Naive thymus-derived CD4-positive, alpha-beta T cell (primary cell): Measurements from ENCODE around the gene HMGN3. TPM values are rescaled to one million over a fixed set of nuclear protein-coding genes. Genes with fewer than 3 reads are reported as not detected.
A peak's percentile ranks its signal among the peaks of the same experiment; 100 is the strongest.

Experiments
- ATAC-seq: fragments of 150-1000 bp; cut with Tn5 transposase; 2 replicates; pipeline ENCODE4 v1.10.0; 2021; ENCODE audit warnings: mild to moderate bottlenecking, moderate library complexity
- CTCF ChIA-PET: fragments of 350-600 bp; sonication (Branson Sonifier 250); formaldehyde crosslinking; loops from one replicate; lab custom pipeline; 2021; ENCODE audit warnings: antibody characterized with exemption; lab: Charles Lee
- POLR2A ChIA-PET: fragments of 350-600 bp; sonication (Branson Sonifier 250); formaldehyde crosslinking; loops from one replicate; lab custom pipeline; 2021; ENCODE audit warnings: antibody characterized with exemption, inconsistent platforms; lab: Charles Lee
- DNase-seq, 9 donors: peaks; one replicate each; pipeline versions ENCODE4 v3.0.0 to v3.0.0-alpha.2; 2020 to 2022; ENCODE audit warnings: mixed read lengths in 1 of 9
- H3K27ac ChIP-seq: one replicate; pipeline ENCODE4 v1.7.0; 2013; ENCODE audit warnings: mild to moderate bottlenecking, low read depth, low read length, moderate library complexity
- H3K27me3 ChIP-seq, 2 donors: one replicate each; pipeline ENCODE4 v1.7.0; 2013; ENCODE audit warnings: low read length in 2 of 2, mild to moderate bottlenecking in 2 of 2, moderate library complexity in 2 of 2; ENCODE audit not compliant: control insufficient read depth in 2 of 2, insufficient read depth in 2 of 2
- H3K36me3 ChIP-seq, 3 experiments: 1 replicate in 2 of 3; 2 replicates in 1 of 3; pipeline ENCODE4 v1.7.0; 2013; ENCODE audit warnings: low read length in 3 of 3, mild to moderate bottlenecking in 3 of 3, moderate library complexity in 1 of 3; ENCODE audit not compliant: insufficient read depth in 3 of 3, control insufficient read depth in 2 of 3
- H3K4me1 ChIP-seq, 2 donors: one replicate each; pipeline ENCODE4 v1.7.0; 2013; ENCODE audit warnings: low read length in 2 of 2, mild to moderate bottlenecking in 2 of 2, moderate library complexity in 1 of 2; ENCODE audit not compliant: control insufficient read depth in 2 of 2, insufficient read depth in 2 of 2
- H3K4me3 ChIP-seq: 2 replicates; pipeline ENCODE4 v1.7.0; 2013; ENCODE audit warnings: mild to moderate bottlenecking, low read length
- H3K9me3 ChIP-seq, 3 experiments: 1 replicate in 2 of 3; 2 replicates in 1 of 3; pipeline ENCODE4 v1.7.0; 2013; ENCODE audit warnings: low read length in 3 of 3; ENCODE audit not compliant: control insufficient read depth in 2 of 3
- H3K27ac Mint-ChIP-seq, 9 donors: one replicate each; pipeline ENCODE4 v1.8.0; 2020 to 2022; ENCODE audit warnings: mixed read lengths in 9 of 9, mild to moderate bottlenecking in 8 of 9, moderate library complexity in 5 of 9, inconsistent platforms in 2 of 9
- H3K27me3 Mint-ChIP-seq, 5 donors: one replicate each; pipeline ENCODE4 v1.8.0; 2021 to 2022; ENCODE audit warnings: mixed read lengths in 5 of 5, mild to moderate bottlenecking in 1 of 5
- H3K36me3 Mint-ChIP-seq, 5 donors: one replicate each; pipeline ENCODE4 v1.8.0; 2020 to 2022; ENCODE audit warnings: mixed read lengths in 5 of 5, mild to moderate bottlenecking in 3 of 5, inconsistent platforms in 1 of 5
- H3K4me1 Mint-ChIP-seq, 7 donors: one replicate each; pipeline ENCODE4 v1.8.0; 2020 to 2022; ENCODE audit warnings: mixed read lengths in 7 of 7, mild to moderate bottlenecking in 3 of 7, inconsistent platforms in 1 of 7
- H3K4me3 Mint-ChIP-seq, 10 donors: one replicate each; pipeline ENCODE4 v1.8.0; 2020 to 2022; ENCODE audit warnings: mild to moderate bottlenecking in 10 of 10, mixed read lengths in 10 of 10, moderate library complexity in 6 of 10, inconsistent platforms in 2 of 10
- H3K9me3 Mint-ChIP-seq, 11 donors: one replicate each; pipeline ENCODE4 v1.8.0; 2020 to 2022; ENCODE audit warnings: mixed read lengths in 11 of 11, mild to moderate bottlenecking in 4 of 11, inconsistent platforms in 1 of 11, moderate library complexity in 1 of 11
- intact Hi-C, 2 donors: fragments of 100-400 bp; cut with micrococcal nuclease; formaldehyde crosslinking; loops; one replicate each; pipeline ENCODE4 v1.15.1; 2023
- polyA plus RNA-seq, 2 donors: library from polyadenylated mRNA; unstranded; fragments of 300-500 nt; fragmentation: Illumina TruSeq; gene quantifications; one replicate each; pipeline ENCODE4 v1.2.3, GENCODE V29; 2021
- total RNA-seq, 6 experiments: library from RNA in 5 of 6; stranded (reverse) in 5 of 6; gene quantifications; 1 replicate in 5 of 6; 2 replicates in 1 of 6; pipeline ENCODE4 v1.2.3 and lab custom pipeline; 2021 to 2026

Gene HMGN3
- 10 to 100 TPM; 28.8 to 59.7 (median 45.5) TPM for total RNA-seq
- polyA plus RNA-seq: 100 to 1,000 TPM in 1 of 2 donors, 10 to 100 TPM in 1; 80.2 to 110 TPM
- total RNA-seq (lab: John Stamatoyannopoulos, UW): 26.0 reads per million, percentile 56 among the genes with 10 or more reads in this experiment

DNA sequence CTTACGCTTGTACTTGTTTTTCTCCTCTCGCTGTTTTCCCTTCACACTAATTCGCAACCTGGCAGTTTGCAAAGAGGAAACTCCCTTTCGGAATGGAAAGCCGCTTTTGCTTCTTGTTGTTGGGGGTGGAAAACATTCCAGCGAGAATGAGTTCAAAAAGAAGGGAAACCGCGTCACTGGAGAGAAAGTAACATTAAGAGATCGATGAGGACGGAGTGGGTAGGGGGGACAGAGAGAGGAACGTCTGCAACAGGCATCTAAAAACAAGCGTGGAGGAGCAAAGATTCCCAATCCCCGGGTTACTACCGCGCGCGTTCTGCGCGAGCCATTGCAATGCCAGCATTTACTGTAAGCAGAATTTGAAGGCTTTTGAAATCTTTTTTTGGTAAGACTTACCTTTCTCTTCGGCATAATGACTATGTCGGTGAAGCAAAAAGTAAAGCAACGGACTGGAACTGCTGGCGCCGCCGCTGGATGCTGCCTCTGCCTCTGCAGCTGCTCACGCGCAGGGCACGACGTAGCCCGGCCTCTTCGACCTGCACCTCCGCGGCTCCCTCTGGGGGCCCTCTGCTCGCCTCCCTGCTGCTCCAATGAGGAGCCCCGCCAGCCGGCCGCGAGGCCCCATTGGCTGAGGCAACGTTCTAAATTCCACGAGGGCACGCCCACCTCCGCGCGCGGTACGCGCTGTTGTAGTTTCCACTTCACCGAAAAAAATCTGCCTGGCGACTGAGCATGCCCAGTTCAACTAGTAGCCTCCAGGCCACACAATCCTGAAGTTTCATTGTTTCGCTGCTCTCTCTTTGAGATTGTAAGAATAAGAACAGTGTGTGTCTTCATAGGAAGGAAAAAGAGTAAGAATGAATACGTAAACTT is at the start of gene HMGN3:
HMGN3 (minus strand) TSS at position 533 of the 873 bp plus-strand sequence.
- peaks cover 0 to 3% (median 0%) of the 10 kb centered on the region in 11 donors for H3K9me3 Mint-ChIP-seq
- peak within 1 kb of the TSS; percentile 64 to 96 (median 90) for H3K27ac Mint-ChIP-seq
- peak within 1 kb of the TSS; percentile 92 to 100 (median 98) for H3K4me3 Mint-ChIP-seq
- H3K4me1 Mint-ChIP-seq: peaks cover 9 to 44% (median 30%) of the 10 kb centered on the region in 7 donors
- peak; percentile 85 to 94 (median 92) for DNase-seq
- peak within 1 kb of the TSS; percentile 62 for H3K27ac ChIP-seq
- no peaks in the 10 kb centered on the region for H3K9me3 ChIP-seq
- POLR2A ChIA-PET: interaction anchor here (1.6 kb wide), 1 partner anchor 156 kb away, joined by 7 read pairs; the partner anchor contains the start of gene PHIP
- H3K27me3 Mint-ChIP-seq: no peaks in the 10 kb centered on the region
- peaks cover 4 to 8% of the 10 kb centered on the region in 2 donors for H3K4me1 ChIP-seq
- ATAC-seq: peak; percentile 98
- intact Hi-C loops: loop anchor here (1.0 to 5.0 kb wide), 11 partner anchors 156 to 872 kb away; partner anchors contain the start of genes BCKDHB (in 2 of the 2), IRAK1BP1 (in 2 of the 2), PHIP (in 2 of the 2) and LCA5 (in 1 of the 2)
- peaks cover 0 to 4% (median 2%) of the 10 kb centered on the region in 5 donors for H3K36me3 Mint-ChIP-seq
- peak within 1 kb of the TSS; percentile 89 for H3K4me3 ChIP-seq
- H3K36me3 ChIP-seq: peaks cover 0 to 6% (median 0%) of the 10 kb centered on the region in 3 experiments
- H3K27me3 ChIP-seq: no peaks in the 10 kb centered on the region
- CTCF ChIA-PET: no interaction called here

- H3K4me1 Mint-ChIP-seq: no peaks in the 10 kb centered on the region
- Histone ChIP-seq H3K9me3 (no peaks in the 10 kb centered on the region), H3K4me3 (no peak overlapping the region), H3K4me1 (no peaks in the 10 kb centered on the region), H3K36me3 (no peaks in the 10 kb centered on the region), H3K27me3 (no peaks in the 10 kb centered on the region), H3K27ac (no peak overlapping the region)
- no peak for ATAC-seq
- no peak overlapping the region for H3K4me3 Mint-ChIP-seq
- H3K27ac Mint-ChIP-seq: no peak overlapping the region
- peaks cover 0 to 5% (median 0%) of the 10 kb centered on the region in 5 donors for H3K36me3 Mint-ChIP-seq
- DNase-seq: no peak
- CTCF ChIA-PET: no interaction called here
- intact Hi-C loops: no loop called here
- H3K27me3 Mint-ChIP-seq: peaks cover 0 to 45% (median 23%) of the 10 kb centered on the region in 5 donors
- POLR2A ChIA-PET: no interaction called here
- H3K9me3 Mint-ChIP-seq: peaks cover 0 to 32% (median 9%) of the 10 kb centered on the region in 11 donors
These were observed 46.3 kb upstream of the HMGN3 start for GRCh38 chr6:79280756-79281155.

GRCh38 chr6:79277109-79277508 is 42.6 kb upstream of the HMGN3 start:
- no peak overlapping the region for H3K4me3 Mint-ChIP-seq
- no peak overlapping the region for H3K27ac ChIP-seq
- no peaks in the 10 kb centered on the region for H3K4me1 Mint-ChIP-seq
- no peaks in the 10 kb centered on the region for H3K27me3 ChIP-seq
- intact Hi-C loops: no loop called here
- H3K4me1 ChIP-seq: no peaks in the 10 kb centered on the region
- H3K9me3 ChIP-seq: no peaks in the 10 kb centered on the region
- DNase-seq: no peak
- peaks cover 0 to 5% (median 0%) of the 10 kb centered on the region in 5 donors for H3K36me3 Mint-ChIP-seq
- ATAC-seq: no peak
- H3K9me3 Mint-ChIP-seq: peaks cover 0 to 29% (median 6%) of the 10 kb centered on the region in 11 donors
- H3K4me3 ChIP-seq: no peak overlapping the region
- H3K36me3 ChIP-seq: no peaks in the 10 kb centered on the region
- ChIA-PET POLR2A (no interaction called here), CTCF (no interaction called here)
- peaks cover 2 to 41% (median 18%) of the 10 kb centered on the region in 5 donors for H3K27me3 Mint-ChIP-seq
- no peak overlapping the region for H3K27ac Mint-ChIP-seq

DNA sequence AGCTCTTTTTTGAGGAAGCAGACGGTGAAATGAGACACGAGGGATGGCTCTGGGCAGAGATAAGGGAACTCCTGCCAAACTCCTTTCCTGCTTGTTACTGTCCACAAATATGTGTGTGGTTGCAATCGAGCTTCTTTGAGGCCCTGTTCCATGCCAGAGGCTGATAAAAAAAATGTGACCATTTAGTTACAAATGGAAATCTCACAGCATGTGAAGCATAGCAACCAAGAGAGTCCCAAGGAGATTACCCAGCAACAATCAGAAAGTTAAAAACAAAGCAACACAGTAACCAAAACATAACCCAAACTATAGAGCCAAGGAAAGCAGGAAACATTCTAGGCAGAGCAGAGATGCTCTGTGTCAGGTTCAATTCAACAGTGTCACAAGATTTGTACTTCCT is 35.4 kb upstream of the HMGN3 start:
- no peaks in the 10 kb centered on the region for H3K4me1 Mint-ChIP-seq
- DNase-seq (no peak), ATAC-seq (peak; percentile 27)
- Histone ChIP-seq H3K27me3 (no peaks in the 10 kb centered on the region), H3K27ac (no peak overlapping the region), H3K4me3 (no peak overlapping the region), H3K36me3 (no peaks in the 10 kb centered on the region), H3K4me1 (no peaks in the 10 kb centered on the region), H3K9me3 (no peaks in the 10 kb centered on the region)
- H3K27me3 Mint-ChIP-seq: peaks cover 6 to 41% (median 21%) of the 10 kb centered on the region in 5 donors
- POLR2A ChIA-PET: no interaction called here
- H3K4me3 Mint-ChIP-seq: no peak overlapping the region
- intact Hi-C loops: no loop called here
- peaks cover 0 to 6% (median 0%) of the 10 kb centered on the region in 11 donors for H3K9me3 Mint-ChIP-seq
- peaks cover 0 to 3% (median 0%) of the 10 kb centered on the region in 5 donors for H3K36me3 Mint-ChIP-seq
- no peak overlapping the region for H3K27ac Mint-ChIP-seq
- CTCF ChIA-PET: no interaction called here

DNA sequence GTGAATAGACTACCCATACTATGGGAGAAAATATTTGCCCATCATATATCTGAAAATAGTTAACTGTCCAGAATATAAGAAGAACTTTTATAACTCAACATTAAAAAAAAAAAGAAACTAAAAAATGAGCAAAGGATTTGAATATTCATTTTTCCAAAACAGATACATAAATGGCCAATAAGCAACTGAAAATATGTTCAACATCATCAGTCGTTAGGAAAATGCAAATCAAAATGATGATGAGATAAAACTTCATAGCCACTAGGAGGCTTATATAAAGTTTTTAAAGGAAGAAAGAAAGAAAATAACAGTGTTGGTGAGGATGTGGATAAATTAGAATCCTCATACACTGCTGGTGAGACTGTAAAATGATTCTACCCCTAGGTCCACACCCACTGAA is 32.6 kb upstream of the HMGN3 start:
- Histone ChIP-seq H3K27me3 (peaks cover 0 to 3% of the 10 kb centered on the region in 2 donors), H3K4me1 (no peaks in the 10 kb centered on the region), H3K4me3 (no peak overlapping the region), H3K9me3 (no peaks in the 10 kb centered on the region), H3K36me3 (no peaks in the 10 kb centered on the region), H3K27ac (no peak overlapping the region)
- DNase-seq (no peak), ATAC-seq (no peak)
- H3K36me3 Mint-ChIP-seq: peaks cover 0 to 5% (median 0%) of the 10 kb centered on the region in 5 donors
- H3K4me1 Mint-ChIP-seq: no peaks in the 10 kb centered on the region
- peaks cover 0 to 9% (median 1%) of the 10 kb centered on the region in 11 donors for H3K9me3 Mint-ChIP-seq
- H3K27me3 Mint-ChIP-seq: peaks cover 4 to 54% (median 32%) of the 10 kb centered on the region in 5 donors
- H3K4me3 Mint-ChIP-seq: no peak overlapping the region
- no peak overlapping the region for H3K27ac Mint-ChIP-seq
- ChIA-PET POLR2A (no interaction called here), CTCF (no interaction called here)
- intact Hi-C loops: no loop called here

GRCh38 chr6:79266051-79266450 is 31.6 kb upstream of the HMGN3 start:
- Histone ChIP-seq H3K27me3 (peaks cover 0 to 3% of the 10 kb centered on the region in 2 donors), H3K4me3 (no peak overlapping the region), H3K9me3 (no peaks in the 10 kb centered on the region), H3K36me3 (no peaks in the 10 kb centered on the region), H3K27ac (no peak overlapping the region), H3K4me1 (no peaks in the 10 kb centered on the region)
- no peak for ATAC-seq
- Mint-ChIP-seq H3K9me3 (peaks cover 0 to 11% (median 2%) of the 10 kb centered on the region in 11 donors), H3K36me3 (peaks cover 0 to 6% (median 0%) of the 10 kb centered on the region in 5 donors), H3K4me3 (no peak overlapping the region), H3K4me1 (no peaks in the 10 kb centered on the region), H3K27ac (no peak overlapping the region), H3K27me3 (peaks cover 4 to 57% (median 38%) of the 10 kb centered on the region in 5 donors)
- intact Hi-C loops: no loop called here
- POLR2A ChIA-PET: no interaction called here
- DNase-seq: no peak
- CTCF ChIA-PET: no interaction called here
